ENCODE measurements around the gene NARF.

DNA sequence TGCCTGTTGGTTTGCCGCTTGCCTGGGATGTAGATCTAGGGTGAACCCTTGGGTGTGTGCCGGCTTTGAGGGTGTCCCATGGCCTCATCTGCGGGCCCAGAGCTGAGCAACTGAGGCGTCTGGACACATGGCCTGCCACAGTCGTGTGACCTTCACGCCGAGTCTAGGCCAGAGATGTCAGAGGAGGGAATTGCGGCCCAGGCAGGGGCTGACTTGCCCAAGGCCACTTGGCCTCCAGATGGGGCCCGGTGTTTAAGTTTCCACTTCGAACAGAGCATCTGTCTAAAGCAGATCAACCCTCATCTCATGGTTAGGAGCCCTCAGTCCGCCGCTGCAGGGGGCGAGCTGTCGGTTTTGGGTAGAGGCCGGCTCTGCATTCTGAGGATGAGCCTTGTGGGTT is 33.0 kb downstream of the NARF start:
- TF ChIP-seq, protein P1, sequence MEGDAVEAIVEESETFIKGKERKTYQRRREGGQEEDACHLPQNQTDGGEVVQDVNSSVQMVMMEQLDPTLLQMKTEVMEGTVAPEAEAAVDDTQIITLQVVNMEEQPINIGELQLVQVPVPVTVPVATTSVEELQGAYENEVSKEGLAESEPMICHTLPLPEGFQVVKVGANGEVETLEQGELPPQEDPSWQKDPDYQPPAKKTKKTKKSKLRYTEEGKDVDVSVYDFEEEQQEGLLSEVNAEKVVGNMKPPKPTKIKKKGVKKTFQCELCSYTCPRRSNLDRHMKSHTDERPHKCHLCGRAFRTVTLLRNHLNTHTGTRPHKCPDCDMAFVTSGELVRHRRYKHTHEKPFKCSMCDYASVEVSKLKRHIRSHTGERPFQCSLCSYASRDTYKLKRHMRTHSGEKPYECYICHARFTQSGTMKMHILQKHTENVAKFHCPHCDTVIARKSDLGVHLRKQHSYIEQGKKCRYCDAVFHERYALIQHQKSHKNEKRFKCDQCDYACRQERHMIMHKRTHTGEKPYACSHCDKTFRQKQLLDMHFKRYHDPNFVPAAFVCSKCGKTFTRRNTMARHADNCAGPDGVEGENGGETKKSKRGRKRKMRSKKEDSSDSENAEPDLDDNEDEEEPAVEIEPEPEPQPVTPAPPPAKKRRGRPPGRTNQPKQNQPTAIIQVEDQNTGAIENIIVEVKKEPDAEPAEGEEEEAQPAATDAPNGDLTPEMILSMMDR (IDR thresholded peaks at IDR 0.05) = no peak
- TF ChIP-seq, protein P2, sequence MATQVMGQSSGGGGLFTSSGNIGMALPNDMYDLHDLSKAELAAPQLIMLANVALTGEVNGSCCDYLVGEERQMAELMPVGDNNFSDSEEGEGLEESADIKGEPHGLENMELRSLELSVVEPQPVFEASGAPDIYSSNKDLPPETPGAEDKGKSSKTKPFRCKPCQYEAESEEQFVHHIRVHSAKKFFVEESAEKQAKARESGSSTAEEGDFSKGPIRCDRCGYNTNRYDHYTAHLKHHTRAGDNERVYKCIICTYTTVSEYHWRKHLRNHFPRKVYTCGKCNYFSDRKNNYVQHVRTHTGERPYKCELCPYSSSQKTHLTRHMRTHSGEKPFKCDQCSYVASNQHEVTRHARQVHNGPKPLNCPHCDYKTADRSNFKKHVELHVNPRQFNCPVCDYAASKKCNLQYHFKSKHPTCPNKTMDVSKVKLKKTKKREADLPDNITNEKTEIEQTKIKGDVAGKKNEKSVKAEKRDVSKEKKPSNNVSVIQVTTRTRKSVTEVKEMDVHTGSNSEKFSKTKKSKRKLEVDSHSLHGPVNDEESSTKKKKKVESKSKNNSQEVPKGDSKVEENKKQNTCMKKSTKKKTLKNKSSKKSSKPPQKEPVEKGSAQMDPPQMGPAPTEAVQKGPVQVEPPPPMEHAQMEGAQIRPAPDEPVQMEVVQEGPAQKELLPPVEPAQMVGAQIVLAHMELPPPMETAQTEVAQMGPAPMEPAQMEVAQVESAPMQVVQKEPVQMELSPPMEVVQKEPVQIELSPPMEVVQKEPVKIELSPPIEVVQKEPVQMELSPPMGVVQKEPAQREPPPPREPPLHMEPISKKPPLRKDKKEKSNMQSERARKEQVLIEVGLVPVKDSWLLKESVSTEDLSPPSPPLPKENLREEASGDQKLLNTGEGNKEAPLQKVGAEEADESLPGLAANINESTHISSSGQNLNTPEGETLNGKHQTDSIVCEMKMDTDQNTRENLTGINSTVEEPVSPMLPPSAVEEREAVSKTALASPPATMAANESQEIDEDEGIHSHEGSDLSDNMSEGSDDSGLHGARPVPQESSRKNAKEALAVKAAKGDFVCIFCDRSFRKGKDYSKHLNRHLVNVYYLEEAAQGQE (IDR thresholded peaks at IDR 0.05; ENCODE audit: low read depth, low read length) = no peak
- no peak for TF ChIP-seq EZH2phosphoT487 (IDR thresholded peaks at IDR 0.05; ENCODE audit: borderline replicate concordance, low read depth)
- no peak for TF ChIP-seq TAF1 (IDR thresholded peaks at IDR 0.05; ENCODE audit: borderline replicate concordance, low read depth, low read length)
- TF ChIP-seq, protein P3, sequence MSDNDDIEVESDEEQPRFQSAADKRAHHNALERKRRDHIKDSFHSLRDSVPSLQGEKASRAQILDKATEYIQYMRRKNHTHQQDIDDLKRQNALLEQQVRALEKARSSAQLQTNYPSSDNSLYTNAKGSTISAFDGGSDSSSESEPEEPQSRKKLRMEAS (IDR thresholded peaks at IDR 0.05; ENCODE audit: low read depth) = no peak
- TF ChIP-seq SMC3 (IDR thresholded peaks at IDR 0.05; ENCODE audit: low read depth, low read length) = no peak
- TF ChIP-seq GATA2 (CRISPR knock-in tag; IDR thresholded peaks at IDR 0.05) = no peak
- no peak for TF ChIP-seq POLR2AphosphoS5 (IDR thresholded peaks at IDR 0.05; ENCODE audit: low read depth, low read length)
- TF ChIP-seq RXRA (IDR thresholded peaks at IDR 0.05; ENCODE audit: borderline replicate concordance, low read depth) = no peak
